ENCODE measurements around the gene TEAD1. TPM values are rescaled to one million over a fixed set of nuclear protein-coding genes. Genes with fewer than 3 reads are reported as not detected.

Gene TEAD1
- total and polyA plus RNA-seq, 10 of the 15 experiments (the other 5 are each of a cell fraction or from before 2014, with no cell fraction given), result 0.01 to 0.59 (median 0.04) TPM; not detected in 6

DNA sequence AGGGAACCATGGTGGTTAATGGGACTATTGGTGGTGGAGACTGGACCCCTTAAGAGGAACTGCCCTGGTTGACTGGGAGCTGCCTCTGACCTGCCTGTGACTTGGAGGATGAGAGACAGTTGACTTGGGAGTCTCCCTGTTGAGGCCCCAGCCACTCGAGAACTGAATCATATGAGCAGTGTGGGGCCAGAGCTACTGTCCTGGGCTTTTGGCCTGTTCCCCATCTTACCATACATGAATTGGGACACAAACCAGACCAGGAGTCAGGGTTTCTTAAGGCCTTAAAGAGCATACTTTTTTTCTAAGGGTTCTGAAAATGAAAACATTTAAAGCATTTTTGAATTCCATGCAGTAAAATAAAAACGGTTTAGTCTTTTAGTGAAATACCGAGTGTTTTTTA, 92.8 kb downstream of the TEAD1 start:
- Histone ChIP-seq H3K4me2 (ENCODE audit: control insufficient read depth, insufficient read depth) (no peak overlapping the region), H3K4me1 (ENCODE audit: control insufficient read depth, insufficient read depth, low read length) (no peaks in the 10 kb centered on the region), H3K79me2 (ENCODE audit: control insufficient read depth, insufficient read depth, low read length) (no peaks in the 10 kb centered on the region), H4K20me1 (ENCODE audit: control insufficient read depth, insufficient read depth) (no peaks in the 10 kb centered on the region), H3K9ac (ENCODE audit: control insufficient read depth, insufficient read depth, low read length) (no peak overlapping the region), H2AFZ (ENCODE audit: control insufficient read depth, low read depth, low read length) (no peak overlapping the region), H3K9me3 (replicated peaks; ENCODE audit: control insufficient read depth, insufficient read depth, low read length) (no peaks in the 10 kb centered on the region), H3K36me3 (ENCODE audit: control insufficient read depth in 2 of 2, insufficient read depth in 2 of 2, low read length in 1 of 2) (no peaks in the 10 kb centered on the region), H3K27me3 (replicated peaks in 1 of 2; ENCODE audit: control insufficient read depth in 2 of 2, insufficient read depth in 2 of 2, low read length in 1 of 2) (no peaks in the 10 kb centered on the region; a peak in 1 of 4 replicates), H3K4me3 (no peak overlapping the region), H3K27ac (ENCODE audit: control insufficient read depth, insufficient read depth) (no peak overlapping the region)
- ChIA-PET CTCF (no interaction called here), RAD21 (ENCODE audit: unreplicated experiment) (no interaction called here), POLR2A (no interaction called here), SMC1A (ENCODE audit: uncharacterized antibody, unreplicated experiment) (no interaction called here)
- FAIRE-seq (no peak), ATAC-seq (no peak), DNase-seq (ENCODE audit: low read depth, low spot score) (no peak)
- in situ Hi-C loops (cut with MboI) (no loop called here), intact Hi-C loops (cut with micrococcal nuclease; ENCODE audit: unreplicated experiment) (no loop called here)
- BruUV-seq (replicated peaks), result no TSS peak
- WGBS (ENCODE audit: insufficient coverage, insufficient replicate concordance, low lambda C conversion rate, missing lambda C conversion rate), result 34% methylated on average over 3 of the region's 3 CpGs
- no peak for TF ChIP-seq EZH2 (IDR thresholded peaks at IDR 0.05; ENCODE audit: borderline replicate concordance, control insufficient read depth, low read depth, low read length)
- TF ChIP-seq NFYA (IDR thresholded peaks at IDR 0.05; ENCODE audit: borderline replicate concordance, low read depth, low read length), result no peak
- no peak for TF ChIP-seq HSF1 (IDR thresholded peaks at IDR 0.05; ENCODE audit: low read depth, low read length)
- no peak for TF ChIP-seq ZSCAN29 (IDR thresholded peaks at IDR 0.05)
- no peak for TF ChIP-seq EP300 (IDR thresholded peaks at IDR 0.05; ENCODE audit: borderline replicate concordance in 1 of 2, control insufficient read depth in 1 of 2, low read depth in 2 of 2, low read length in 2 of 2)
- TF ChIP-seq IRF4 (IDR thresholded peaks at IDR 0.05; ENCODE audit: low read depth, low read length), result no peak
- TF ChIP-seq TBL1XR1 (IDR thresholded peaks at IDR 0.05; ENCODE audit: low read depth, low read length), result no peak
- no peak for TF ChIP-seq PKNOX1 (IDR thresholded peaks at IDR 0.05)
- TF ChIP-seq, protein P1, sequence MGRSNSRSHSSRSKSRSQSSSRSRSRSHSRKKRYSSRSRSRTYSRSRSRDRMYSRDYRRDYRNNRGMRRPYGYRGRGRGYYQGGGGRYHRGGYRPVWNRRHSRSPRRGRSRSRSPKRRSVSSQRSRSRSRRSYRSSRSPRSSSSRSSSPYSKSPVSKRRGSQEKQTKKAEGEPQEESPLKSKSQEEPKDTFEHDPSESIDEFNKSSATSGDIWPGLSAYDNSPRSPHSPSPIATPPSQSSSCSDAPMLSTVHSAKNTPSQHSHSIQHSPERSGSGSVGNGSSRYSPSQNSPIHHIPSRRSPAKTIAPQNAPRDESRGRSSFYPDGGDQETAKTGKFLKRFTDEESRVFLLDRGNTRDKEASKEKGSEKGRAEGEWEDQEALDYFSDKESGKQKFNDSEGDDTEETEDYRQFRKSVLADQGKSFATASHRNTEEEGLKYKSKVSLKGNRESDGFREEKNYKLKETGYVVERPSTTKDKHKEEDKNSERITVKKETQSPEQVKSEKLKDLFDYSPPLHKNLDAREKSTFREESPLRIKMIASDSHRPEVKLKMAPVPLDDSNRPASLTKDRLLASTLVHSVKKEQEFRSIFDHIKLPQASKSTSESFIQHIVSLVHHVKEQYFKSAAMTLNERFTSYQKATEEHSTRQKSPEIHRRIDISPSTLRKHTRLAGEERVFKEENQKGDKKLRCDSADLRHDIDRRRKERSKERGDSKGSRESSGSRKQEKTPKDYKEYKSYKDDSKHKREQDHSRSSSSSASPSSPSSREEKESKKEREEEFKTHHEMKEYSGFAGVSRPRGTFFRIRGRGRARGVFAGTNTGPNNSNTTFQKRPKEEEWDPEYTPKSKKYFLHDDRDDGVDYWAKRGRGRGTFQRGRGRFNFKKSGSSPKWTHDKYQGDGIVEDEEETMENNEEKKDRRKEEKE (IDR thresholded peaks at IDR 0.05), result no peak
